Measurements from ENCODE around the gene HSPA9.

Gene HSPA9

DNA sequence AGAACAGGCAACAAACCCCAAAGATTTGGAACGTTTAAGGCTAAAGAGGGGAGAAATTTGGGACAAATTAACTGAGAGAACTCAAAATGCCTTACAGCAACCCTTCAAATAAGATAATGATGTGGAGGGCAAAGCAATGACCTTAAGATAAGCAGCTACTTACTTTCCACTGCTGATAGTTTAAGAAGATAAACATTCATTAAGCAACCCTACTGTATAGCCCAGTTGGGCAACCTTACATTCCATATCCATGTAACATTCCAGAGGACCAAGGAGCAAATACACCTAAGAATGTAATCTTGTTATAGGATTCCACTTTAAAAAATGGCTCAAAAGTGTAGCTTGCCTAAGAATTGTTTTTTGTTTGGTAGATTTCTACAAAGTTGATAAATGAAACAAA lies 47.0 kb downstream of the HSPA9 start:
- TF ChIP-seq FOXP2 (optimal IDR thresholded peaks at IDR 0.05; ENCODE audit: borderline replicate concordance, extremely low read depth, extremely low read length, insufficient read depth) = no peak
- TF ChIP-seq POLR2AphosphoS5 (IDR thresholded peaks at IDR 0.05; ENCODE audit: low read depth, low read length) = no peak
- no peak for TF ChIP-seq TAF1 (IDR thresholded peaks at IDR 0.05; ENCODE audit: borderline replicate concordance, insufficient read depth, low read length)
- TF ChIP-seq SIN3A (IDR thresholded peaks at IDR 0.05; ENCODE audit: borderline replicate concordance, insufficient read depth, low read length) = no peak
- TF ChIP-seq, protein P1, sequence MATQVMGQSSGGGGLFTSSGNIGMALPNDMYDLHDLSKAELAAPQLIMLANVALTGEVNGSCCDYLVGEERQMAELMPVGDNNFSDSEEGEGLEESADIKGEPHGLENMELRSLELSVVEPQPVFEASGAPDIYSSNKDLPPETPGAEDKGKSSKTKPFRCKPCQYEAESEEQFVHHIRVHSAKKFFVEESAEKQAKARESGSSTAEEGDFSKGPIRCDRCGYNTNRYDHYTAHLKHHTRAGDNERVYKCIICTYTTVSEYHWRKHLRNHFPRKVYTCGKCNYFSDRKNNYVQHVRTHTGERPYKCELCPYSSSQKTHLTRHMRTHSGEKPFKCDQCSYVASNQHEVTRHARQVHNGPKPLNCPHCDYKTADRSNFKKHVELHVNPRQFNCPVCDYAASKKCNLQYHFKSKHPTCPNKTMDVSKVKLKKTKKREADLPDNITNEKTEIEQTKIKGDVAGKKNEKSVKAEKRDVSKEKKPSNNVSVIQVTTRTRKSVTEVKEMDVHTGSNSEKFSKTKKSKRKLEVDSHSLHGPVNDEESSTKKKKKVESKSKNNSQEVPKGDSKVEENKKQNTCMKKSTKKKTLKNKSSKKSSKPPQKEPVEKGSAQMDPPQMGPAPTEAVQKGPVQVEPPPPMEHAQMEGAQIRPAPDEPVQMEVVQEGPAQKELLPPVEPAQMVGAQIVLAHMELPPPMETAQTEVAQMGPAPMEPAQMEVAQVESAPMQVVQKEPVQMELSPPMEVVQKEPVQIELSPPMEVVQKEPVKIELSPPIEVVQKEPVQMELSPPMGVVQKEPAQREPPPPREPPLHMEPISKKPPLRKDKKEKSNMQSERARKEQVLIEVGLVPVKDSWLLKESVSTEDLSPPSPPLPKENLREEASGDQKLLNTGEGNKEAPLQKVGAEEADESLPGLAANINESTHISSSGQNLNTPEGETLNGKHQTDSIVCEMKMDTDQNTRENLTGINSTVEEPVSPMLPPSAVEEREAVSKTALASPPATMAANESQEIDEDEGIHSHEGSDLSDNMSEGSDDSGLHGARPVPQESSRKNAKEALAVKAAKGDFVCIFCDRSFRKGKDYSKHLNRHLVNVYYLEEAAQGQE (IDR thresholded peaks at IDR 0.05; ENCODE audit: insufficient read depth in 1 of 2, low read depth in 2 of 2, low read length in 2 of 2) = no peak

DNA sequence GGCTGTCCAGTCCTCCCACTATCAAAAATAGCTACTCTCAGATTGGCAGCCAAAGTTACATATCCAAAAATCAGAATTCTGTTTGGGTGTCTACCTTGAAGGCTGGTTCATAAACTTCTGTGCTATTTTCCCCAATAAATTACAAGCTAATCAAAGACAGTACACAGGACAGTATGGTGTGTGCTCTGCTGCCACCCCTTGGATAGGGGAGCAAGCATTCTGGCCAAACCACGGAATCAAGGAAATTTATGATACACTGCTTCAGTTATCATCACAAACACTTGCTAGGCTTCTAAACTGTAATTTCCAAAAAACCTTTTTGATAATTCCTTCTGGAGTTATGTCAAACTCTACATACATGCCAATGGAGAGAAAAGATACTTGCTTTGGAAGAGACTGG lies 48.0 kb downstream of the HSPA9 start:
- TF ChIP-seq, protein P1 (IDR thresholded peaks at IDR 0.05; ENCODE audit: insufficient read depth in 1 of 2, low read depth in 2 of 2, low read length in 2 of 2) = no peak
- TF ChIP-seq SIN3A (IDR thresholded peaks at IDR 0.05; ENCODE audit: borderline replicate concordance, insufficient read depth, low read length) (no peak), TAF1 (IDR thresholded peaks at IDR 0.05; ENCODE audit: borderline replicate concordance, insufficient read depth, low read length) (no peak), FOXP2 (optimal IDR thresholded peaks at IDR 0.05; ENCODE audit: borderline replicate concordance, extremely low read depth, extremely low read length, insufficient read depth) (no peak), POLR2AphosphoS5 (IDR thresholded peaks at IDR 0.05; ENCODE audit: low read depth, low read length) (no peak)

DNA sequence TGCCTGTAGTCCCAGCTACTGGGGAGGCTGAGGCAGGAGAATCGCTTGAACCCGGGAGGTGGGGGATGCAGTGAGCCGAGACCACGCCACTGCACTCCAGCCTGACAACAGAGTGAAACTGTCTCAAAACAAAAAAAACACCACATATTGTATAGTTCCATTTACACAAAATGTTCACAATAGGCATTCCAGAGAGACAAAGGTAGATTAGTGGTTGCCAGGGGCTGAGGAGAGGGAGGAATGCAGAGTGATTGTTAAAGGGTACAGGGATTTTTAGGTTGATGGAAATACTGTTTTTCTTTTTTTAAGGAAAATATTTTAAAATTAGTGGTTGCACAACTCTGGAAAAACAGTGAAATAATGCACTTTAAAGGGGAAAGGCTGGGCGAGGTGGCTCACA lies 51.8 kb downstream of the HSPA9 start:
- no peak for TF ChIP-seq FOXP2 (optimal IDR thresholded peaks at IDR 0.05; ENCODE audit: borderline replicate concordance, extremely low read depth, extremely low read length, insufficient read depth)
- TF ChIP-seq SIN3A (IDR thresholded peaks at IDR 0.05; ENCODE audit: borderline replicate concordance, insufficient read depth, low read length) = no peak
- TF ChIP-seq, protein P1 (IDR thresholded peaks at IDR 0.05; ENCODE audit: insufficient read depth in 1 of 2, low read depth in 2 of 2, low read length in 2 of 2) = no peak
- TF ChIP-seq POLR2AphosphoS5 (IDR thresholded peaks at IDR 0.05; ENCODE audit: low read depth, low read length) = no peak
- TF ChIP-seq TAF1 (IDR thresholded peaks at IDR 0.05; ENCODE audit: borderline replicate concordance, insufficient read depth, low read length) = no peak

DNA sequence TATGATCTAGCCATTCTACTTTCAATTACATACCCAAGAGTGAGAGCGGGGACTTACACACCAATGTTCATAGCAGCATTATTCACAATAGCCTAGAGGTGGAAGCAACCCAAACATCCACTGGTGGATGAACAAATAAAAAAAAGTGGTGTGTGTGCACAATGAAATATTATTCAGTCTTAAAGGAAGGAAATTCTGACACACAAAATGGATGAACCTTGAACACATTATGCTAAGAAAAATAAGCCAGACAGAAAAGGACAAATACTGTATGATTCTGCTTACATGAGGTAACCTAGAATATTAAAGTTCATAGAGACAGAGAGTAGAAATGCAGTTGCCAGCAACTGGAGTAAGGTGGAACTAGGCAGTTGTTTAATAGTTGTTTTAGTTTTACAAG lies 54.2 kb downstream of the HSPA9 start:
- no peak for TF ChIP-seq FOXP2 (optimal IDR thresholded peaks at IDR 0.05; ENCODE audit: borderline replicate concordance, extremely low read depth, extremely low read length, insufficient read depth)
- no peak for TF ChIP-seq POLR2AphosphoS5 (IDR thresholded peaks at IDR 0.05; ENCODE audit: low read depth, low read length)
- no peak for TF ChIP-seq SIN3A (IDR thresholded peaks at IDR 0.05; ENCODE audit: borderline replicate concordance, insufficient read depth, low read length)
- TF ChIP-seq, protein P1 (IDR thresholded peaks at IDR 0.05; ENCODE audit: insufficient read depth in 1 of 2, low read depth in 2 of 2, low read length in 2 of 2) = no peak
- TF ChIP-seq TAF1 (IDR thresholded peaks at IDR 0.05; ENCODE audit: borderline replicate concordance, insufficient read depth, low read length) = no peak

DNA sequence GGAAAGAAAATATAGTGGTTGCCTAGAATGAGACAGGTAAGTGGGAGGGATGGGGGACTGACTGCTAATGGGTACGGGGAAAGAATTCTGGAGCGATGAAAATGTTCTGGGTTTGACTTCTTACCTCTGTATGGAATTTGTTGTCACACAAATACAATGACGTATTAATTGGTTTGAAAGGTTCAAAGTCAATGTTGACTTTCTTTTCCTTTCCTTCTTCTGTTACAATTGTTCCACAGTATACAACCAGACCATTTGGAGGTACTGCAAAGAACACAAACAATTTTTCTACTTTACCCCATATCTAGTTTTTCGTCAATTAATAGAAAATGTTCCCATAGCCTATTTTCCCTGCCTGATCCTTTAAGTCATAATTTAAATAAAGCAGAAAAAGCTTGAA lies 57.8 kb downstream of the HSPA9 start:
- TF ChIP-seq POLR2AphosphoS5 (IDR thresholded peaks at IDR 0.05; ENCODE audit: low read depth, low read length) (no peak), TAF1 (IDR thresholded peaks at IDR 0.05; ENCODE audit: borderline replicate concordance, insufficient read depth, low read length) (no peak), SIN3A (IDR thresholded peaks at IDR 0.05; ENCODE audit: borderline replicate concordance, insufficient read depth, low read length) (no peak), FOXP2 (optimal IDR thresholded peaks at IDR 0.05; ENCODE audit: borderline replicate concordance, extremely low read depth, extremely low read length, insufficient read depth) (no peak)
- TF ChIP-seq, protein P1 (IDR thresholded peaks at IDR 0.05; ENCODE audit: insufficient read depth in 1 of 2, low read depth in 2 of 2, low read length in 2 of 2) = no peak
